HG03354 (cell line): Measurements from ENCODE around the gene SPINT2.
"Not testable (repeated sequence)": the region's sequence is repeated elsewhere in the genome, so short reads cannot be mapped to it uniquely, and the experiment has no call there.

Source experiments
- ATAC-seq: cut with Tn5 transposase; IDR thresholded peaks from one replicate; pipeline ENCODE4 v1.9.1; 2021; ENCODE audit warnings: mild to moderate bottlenecking; ENCODE audit not compliant: unreplicated experiment, poor library complexity, severe bottlenecking

The SPINT2 gene

GRCh38 chr19:38234615-38235014 is 29.8 kb upstream of the SPINT2 start:
- ATAC-seq: no peak

GRCh38 chr19:38239816-38240215 is 24.6 kb upstream of the SPINT2 start:
- ATAC-seq: no peak

- no peak for ATAC-seq
Measured at GRCh38 chr19:38243279-38243673, 21.1 kb upstream of the SPINT2 start.

- ATAC-seq: no peak
Measured at GRCh38 chr19:38245826-38246498, 18.4 kb upstream of the SPINT2 start.

- ATAC-seq: no peak
Measured at GRCh38 chr19:38247126-38247525, 17.2 kb upstream of the SPINT2 start.

GRCh38 chr19:38247734-38248268 is 16.6 kb upstream of the SPINT2 start:
- no peak for ATAC-seq

GRCh38 chr19:38248421-38248820 is 16.0 kb upstream of the SPINT2 start:
- no peak for ATAC-seq

- no peak for ATAC-seq
Measured at GRCh38 chr19:38250428-38250820, 13.9 kb upstream of the SPINT2 start.

GRCh38 chr19:38250821-38251563 is 13.4 kb upstream of the SPINT2 start:
- no peak for ATAC-seq

- no peak for ATAC-seq
Measured at GRCh38 chr19:38251564-38252051, 12.8 kb upstream of the SPINT2 start.

- ATAC-seq: no peak
Measured at GRCh38 chr19:38252385-38252784, 12.0 kb upstream of the SPINT2 start.

- no peak for ATAC-seq
Measured at GRCh38 chr19:38252941-38253691, 11.3 kb upstream of the SPINT2 start.

GRCh38 chr19:38253788-38254187 is 10.6 kb upstream of the SPINT2 start:
- ATAC-seq: no peak

GRCh38 chr19:38255383-38256014 is 8.9 kb upstream of the SPINT2 start:
- no peak for ATAC-seq

GRCh38 chr19:38261942-38262341 is 2.4 kb upstream of the SPINT2 start:
- ATAC-seq: not testable (repeated sequence)

- no peak for ATAC-seq
Measured at GRCh38 chr19:38262585-38263268, 1.6 kb upstream of the SPINT2 start.

- ATAC-seq: peak; percentile 75
Measured at GRCh38 chr19:38263689-38264485, 486 bp upstream of the SPINT2 start.

GRCh38 chr19:38265213-38265861 is 964 bp downstream of the SPINT2 start:
- ATAC-seq: no peak
